Stimulated activated CD8-positive, alpha-beta memory T cell treated with anti-CD3 and anti-CD28 coated beads, Interleukin-15, amount 100 ng/mL, for 1 hour (primary cell): ENCODE data around the gene DTNB.
"Not testable (repeated sequence)": the region's sequence is repeated elsewhere in the genome, so short reads cannot be mapped to it uniquely, and the experiment has no call there.

Experiments used
- DNase-seq: peaks from one replicate; pipeline ENCODE4 v3.0.0-alpha.2; 2020; ENCODE audit warnings: low read depth

Gene DTNB

GRCh38 chr2:25418944-25419677 lies 254.3 kb downstream of the DTNB start:
- no peak for DNase-seq

GRCh38 chr2:25417715-25418369 lies 255.5 kb downstream of the DTNB start:
- DNase-seq: no peak

- no peak for DNase-seq
These were observed 256.7 kb downstream of the DTNB start for GRCh38 chr2:25416674-25417073.

- no peak for DNase-seq
These were observed 258.6 kb downstream of the DTNB start for GRCh38 chr2:25414781-25415180.

- not testable (repeated sequence) for DNase-seq
These were observed 260.0 kb downstream of the DTNB start for GRCh38 chr2:25413409-25413808.

- DNase-seq: no peak
These were observed 261.6 kb downstream of the DTNB start for GRCh38 chr2:25411753-25412152.

- DNase-seq: no peak
These were observed 262.1 kb downstream of the DTNB start for GRCh38 chr2:25411281-25411680.

GRCh38 chr2:25410370-25410769 lies 263.0 kb downstream of the DTNB start:
- no peak for DNase-seq

- no peak for DNase-seq
These were observed 263.9 kb downstream of the DTNB start for GRCh38 chr2:25409468-25409867.

- no peak for DNase-seq
These were observed 264.3 kb downstream of the DTNB start for GRCh38 chr2:25409044-25409443.

- DNase-seq: no peak
These were observed 267.6 kb downstream of the DTNB start for GRCh38 chr2:25405611-25406295.

- not testable (repeated sequence) for DNase-seq
These were observed 270.1 kb downstream of the DTNB start for GRCh38 chr2:25403120-25403760.

GRCh38 chr2:25402477-25402876 lies 270.9 kb downstream of the DTNB start:
- no peak for DNase-seq

GRCh38 chr2:25401307-25402026 lies 271.9 kb downstream of the DTNB start:
- DNase-seq: no peak

- DNase-seq: no peak
These were observed 272.7 kb downstream of the DTNB start for GRCh38 chr2:25400576-25401216.

- no peak for DNase-seq
These were observed 273.2 kb downstream of the DTNB start for GRCh38 chr2:25400169-25400568.

- DNase-seq: no peak
These were observed 274.8 kb downstream of the DTNB start for GRCh38 chr2:25398534-25398933.

- DNase-seq: no peak
These were observed 275.6 kb downstream of the DTNB start for GRCh38 chr2:25397777-25398176.

GRCh38 chr2:25389161-25389560 lies 284.2 kb downstream of the DTNB start:
- DNase-seq: no peak

- DNase-seq: no peak
These were observed 284.9 kb downstream of the DTNB start for GRCh38 chr2:25388491-25388890.

- DNase-seq: no peak
These were observed 285.4 kb downstream of the DTNB start for GRCh38 chr2:25387876-25388449.
